Activated naive CD8-positive, alpha-beta T cell treated with anti-CD3 and anti-CD28 coated beads for 36 hours (primary cell): ENCODE measurements around the gene STXBP6. TPM values are rescaled to one million over a fixed set of nuclear protein-coding genes. Genes with fewer than 3 reads are reported as not detected.
"Not testable (repeated sequence)": the region's sequence is repeated elsewhere in the genome, so short reads cannot be mapped to it uniquely, and the experiment has no call there.

Source experiments
- DNase-seq: peaks from one replicate; pipeline ENCODE4 v3.0.0; 2021
- H3K27ac Mint-ChIP-seq: one replicate; pipeline ENCODE4 v1.8.0; 2022; ENCODE audit warnings: mild to moderate bottlenecking, moderate library complexity, mixed read lengths
- H3K27me3 Mint-ChIP-seq: one replicate; pipeline ENCODE4 v1.8.0; 2022; ENCODE audit warnings: mild to moderate bottlenecking, mixed read lengths
- H3K36me3 Mint-ChIP-seq: one replicate; pipeline ENCODE4 v1.8.0; 2021; ENCODE audit warnings: mild to moderate bottlenecking, mixed read lengths
- H3K4me1 Mint-ChIP-seq: one replicate; pipeline ENCODE4 v1.8.0; 2021; ENCODE audit warnings: mixed read lengths
- H3K4me3 Mint-ChIP-seq: one replicate; pipeline ENCODE4 v1.8.0; 2022; ENCODE audit warnings: mild to moderate bottlenecking, moderate library complexity, mixed read lengths
- H3K9me3 Mint-ChIP-seq: one replicate; pipeline ENCODE4 v1.8.0; 2022; ENCODE audit warnings: mixed read lengths
- total RNA-seq, 2 experiments: library from RNA; stranded (reverse); gene quantifications; one replicate each; pipeline ENCODE4 v1.2.3, GENCODE V29; 2021

Gene STXBP6
- total RNA-seq, 2 experiments from 2014 or later = not detected

- H3K4me1 Mint-ChIP-seq = no peaks in the 10 kb centered on the region
- no peak for DNase-seq
- no peaks in the 10 kb centered on the region for H3K36me3 Mint-ChIP-seq
- no peaks in the 10 kb centered on the region for H3K9me3 Mint-ChIP-seq
- no peak overlapping the region for H3K4me3 Mint-ChIP-seq
- no peak overlapping the region for H3K27ac Mint-ChIP-seq
- H3K27me3 Mint-ChIP-seq = peaks cover 16% of the 10 kb centered on the region
Measured at GRCh38 chr14:24839617-24840203, 210.2 kb downstream of the STXBP6 start.

- H3K4me1 Mint-ChIP-seq = no peaks in the 10 kb centered on the region
- no peak overlapping the region for H3K4me3 Mint-ChIP-seq
- H3K36me3 Mint-ChIP-seq = no peaks in the 10 kb centered on the region
- no peaks in the 10 kb centered on the region for H3K9me3 Mint-ChIP-seq
- DNase-seq = no peak
- no peak overlapping the region for H3K27ac Mint-ChIP-seq
- H3K27me3 Mint-ChIP-seq = peaks cover 19% of the 10 kb centered on the region
Measured at GRCh38 chr14:24838945-24839616, 210.9 kb downstream of the STXBP6 start.

- H3K27ac Mint-ChIP-seq = no peak overlapping the region
Measured at GRCh38 chr14:24837280-24838046, 212.5 kb downstream of the STXBP6 start.

GRCh38 chr14:24836324-24836723 is 213.6 kb downstream of the STXBP6 start:
- peaks cover 14% of the 10 kb centered on the region for H3K27me3 Mint-ChIP-seq
- not testable (repeated sequence) for H3K36me3 Mint-ChIP-seq, DNase-seq, H3K9me3 Mint-ChIP-seq, H3K4me3 Mint-ChIP-seq, H3K4me1 Mint-ChIP-seq, H3K27ac Mint-ChIP-seq

More at GRCh38 chr14:24837280-24838046, 212.5 kb downstream of the STXBP6 start:
- no peaks in the 10 kb centered on the region for H3K9me3 Mint-ChIP-seq
- no peak overlapping the region for H3K4me3 Mint-ChIP-seq
- no peaks in the 10 kb centered on the region for H3K36me3 Mint-ChIP-seq
- H3K27me3 Mint-ChIP-seq = peaks cover 19% of the 10 kb centered on the region
- no peaks in the 10 kb centered on the region for H3K4me1 Mint-ChIP-seq
- no peak for DNase-seq

GRCh38 chr14:24834956-24835355 is 215.0 kb downstream of the STXBP6 start:
- Mint-ChIP-seq H3K27ac (no peak overlapping the region), H3K9me3 (no peaks in the 10 kb centered on the region), H3K4me1 (no peaks in the 10 kb centered on the region), H3K36me3 (no peaks in the 10 kb centered on the region), H3K27me3 (peaks cover 13% of the 10 kb centered on the region), H3K4me3 (no peak overlapping the region)
- no peak for DNase-seq

GRCh38 chr14:24833385-24833784 is 216.6 kb downstream of the STXBP6 start:
- no peaks in the 10 kb centered on the region for H3K4me1 Mint-ChIP-seq
- H3K4me3 Mint-ChIP-seq = no peak overlapping the region
- H3K36me3 Mint-ChIP-seq = no peaks in the 10 kb centered on the region
- peaks cover 13% of the 10 kb centered on the region for H3K27me3 Mint-ChIP-seq
- no peak for DNase-seq
- H3K27ac Mint-ChIP-seq = no peak overlapping the region
- H3K9me3 Mint-ChIP-seq = no peaks in the 10 kb centered on the region

GRCh38 chr14:24831677-24832076 is 218.3 kb downstream of the STXBP6 start:
- Mint-ChIP-seq H3K4me1 (no peaks in the 10 kb centered on the region), H3K27ac (no peak overlapping the region), H3K27me3 (peaks cover 13% of the 10 kb centered on the region), H3K36me3 (no peaks in the 10 kb centered on the region), H3K4me3 (no peak overlapping the region), H3K9me3 (no peaks in the 10 kb centered on the region)
- DNase-seq = no peak

GRCh38 chr14:24829862-24830261 is 220.1 kb downstream of the STXBP6 start:
- no peaks in the 10 kb centered on the region for H3K9me3 Mint-ChIP-seq
- no peak overlapping the region for H3K4me3 Mint-ChIP-seq
- no peak for DNase-seq
- no peak overlapping the region for H3K27ac Mint-ChIP-seq
- peaks cover 9% of the 10 kb centered on the region for H3K27me3 Mint-ChIP-seq
- H3K4me1 Mint-ChIP-seq = no peaks in the 10 kb centered on the region
- no peaks in the 10 kb centered on the region for H3K36me3 Mint-ChIP-seq

GRCh38 chr14:24828486-24828885 is 221.5 kb downstream of the STXBP6 start:
- no peak overlapping the region for H3K27ac Mint-ChIP-seq
- H3K9me3 Mint-ChIP-seq = no peaks in the 10 kb centered on the region
- DNase-seq = no peak
- H3K36me3 Mint-ChIP-seq = no peaks in the 10 kb centered on the region
- no peak overlapping the region for H3K4me3 Mint-ChIP-seq
- peaks cover 5% of the 10 kb centered on the region for H3K27me3 Mint-ChIP-seq
- H3K4me1 Mint-ChIP-seq = no peaks in the 10 kb centered on the region

- H3K9me3 Mint-ChIP-seq = no peaks in the 10 kb centered on the region
- H3K27ac Mint-ChIP-seq = no peak overlapping the region
- DNase-seq = no peak
- H3K36me3 Mint-ChIP-seq = no peaks in the 10 kb centered on the region
- peaks cover 12% of the 10 kb centered on the region for H3K27me3 Mint-ChIP-seq
- no peak overlapping the region for H3K4me3 Mint-ChIP-seq
- H3K4me1 Mint-ChIP-seq = no peaks in the 10 kb centered on the region
Measured at GRCh38 chr14:24826390-24826789, 223.6 kb downstream of the STXBP6 start.

- H3K27ac Mint-ChIP-seq = no peak overlapping the region
- no peaks in the 10 kb centered on the region for H3K9me3 Mint-ChIP-seq
- no peak for DNase-seq
- H3K36me3 Mint-ChIP-seq = no peaks in the 10 kb centered on the region
- H3K27me3 Mint-ChIP-seq = peaks cover 16% of the 10 kb centered on the region
- no peak overlapping the region for H3K4me3 Mint-ChIP-seq
- H3K4me1 Mint-ChIP-seq = no peaks in the 10 kb centered on the region
Measured at GRCh38 chr14:24820616-24821015, 229.3 kb downstream of the STXBP6 start.

- H3K4me1 Mint-ChIP-seq = no peaks in the 10 kb centered on the region
- H3K27ac Mint-ChIP-seq = no peak overlapping the region
- H3K27me3 Mint-ChIP-seq = peaks cover 16% of the 10 kb centered on the region
- H3K36me3 Mint-ChIP-seq = no peaks in the 10 kb centered on the region
- H3K9me3 Mint-ChIP-seq = no peaks in the 10 kb centered on the region
- DNase-seq = no peak
- no peak overlapping the region for H3K4me3 Mint-ChIP-seq
Measured at GRCh38 chr14:24818823-24819341, 231.1 kb downstream of the STXBP6 start.

GRCh38 chr14:24818058-24818822 is 231.7 kb downstream of the STXBP6 start:
- Mint-ChIP-seq H3K36me3 (no peaks in the 10 kb centered on the region), H3K4me3 (no peak overlapping the region), H3K9me3 (no peaks in the 10 kb centered on the region), H3K4me1 (no peaks in the 10 kb centered on the region), H3K27me3 (peaks cover 16% of the 10 kb centered on the region), H3K27ac (no peak overlapping the region)
- DNase-seq = no peak

GRCh38 chr14:24817212-24818057 is 232.5 kb downstream of the STXBP6 start:
- Mint-ChIP-seq H3K4me1 (no peaks in the 10 kb centered on the region), H3K36me3 (no peaks in the 10 kb centered on the region)

More at GRCh38 chr14:24817212-24818057, 232.5 kb downstream of the STXBP6 start:
- H3K27me3 Mint-ChIP-seq = peaks cover 9% of the 10 kb centered on the region
- no peaks in the 10 kb centered on the region for H3K9me3 Mint-ChIP-seq
- no peak overlapping the region for H3K27ac Mint-ChIP-seq
- no peak overlapping the region for H3K4me3 Mint-ChIP-seq
- no peak for DNase-seq
